Measurements from ENCODE around the gene DYSF.

The DYSF gene

DNA sequence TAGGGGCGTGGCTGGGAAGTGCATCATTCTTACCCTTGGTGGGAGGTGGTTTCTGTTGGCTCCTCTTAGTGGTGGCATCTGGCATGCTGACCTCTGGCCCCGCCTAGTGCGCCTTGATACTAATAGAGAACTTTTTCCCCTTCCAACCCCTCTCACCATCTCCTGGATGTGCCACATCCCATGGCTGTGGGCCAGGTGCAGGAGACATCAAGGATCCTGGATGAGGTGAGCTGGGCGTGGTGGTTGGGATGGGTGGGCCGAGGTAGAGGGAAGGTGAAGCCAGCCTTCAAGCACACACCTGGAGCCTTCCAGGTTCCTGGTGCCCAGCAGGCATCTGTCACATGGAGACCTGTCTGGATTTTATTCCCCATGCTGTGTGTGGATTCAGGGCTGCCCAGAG is 149.2 kb downstream of the DYSF start:
- DNase-seq (ENCODE audit: low read depth in 2 of 2) = no peak

GRCh38 chr2:71603311-71603811 is 150.0 kb downstream of the DYSF start:
- no peak for DNase-seq (ENCODE audit: low read depth in 2 of 2)

- DNase-seq (ENCODE audit: low read depth in 2 of 2) = no peak
Observed at GRCh38 chr2:71603851-71604725, 150.7 kb downstream of the DYSF start.

DNA sequence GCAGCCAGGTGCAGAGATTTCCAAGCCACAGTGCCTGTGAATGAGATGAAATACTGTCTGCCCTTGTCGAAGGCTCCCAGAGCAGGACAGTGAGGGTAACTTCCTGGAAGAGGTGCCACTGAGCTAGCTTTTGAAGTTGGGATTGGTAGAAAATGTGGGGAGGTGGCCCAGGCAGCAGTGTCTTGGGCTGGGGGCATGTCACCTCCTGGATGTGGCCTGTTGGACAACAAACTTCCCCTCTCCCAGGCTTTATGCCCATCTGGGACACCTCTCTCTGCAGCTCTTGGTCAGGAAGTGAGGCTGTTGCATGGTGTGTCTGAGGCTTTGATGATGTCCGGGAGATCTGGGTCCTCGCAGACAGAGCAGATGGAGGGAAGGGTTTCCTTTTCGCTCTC is 151.4 kb downstream of the DYSF start:
- DNase-seq (ENCODE audit: low read depth in 2 of 2) = no peak

GRCh38 chr2:71605173-71605641 is 151.8 kb downstream of the DYSF start:
- DNase-seq (ENCODE audit: low read depth in 2 of 2) = no peak

DNA sequence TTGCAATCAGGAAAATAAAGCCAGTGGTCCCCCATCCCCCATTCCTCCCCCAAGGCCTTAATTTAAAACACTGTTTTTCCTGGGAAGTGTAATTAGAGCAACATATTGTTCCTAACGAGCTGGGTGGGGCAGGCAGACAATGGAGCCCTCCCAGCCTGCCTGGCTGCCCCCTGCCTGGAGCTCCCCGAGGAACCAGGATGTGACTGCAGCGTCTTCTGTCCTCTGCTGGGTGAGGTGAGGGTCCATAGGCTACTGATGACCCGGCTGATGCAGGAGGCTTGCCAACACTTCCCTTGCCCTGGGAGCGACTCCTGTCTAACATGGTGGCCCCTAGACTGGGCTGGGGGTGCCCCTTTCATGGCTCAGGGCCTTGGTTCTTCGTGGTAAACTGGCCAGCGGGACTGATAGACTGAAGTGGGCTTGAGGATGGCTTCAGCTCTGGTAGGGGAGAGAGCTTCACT is 152.4 kb downstream of the DYSF start:
- DNase-seq (ENCODE audit: low read depth in 2 of 2) = no peak

DNA sequence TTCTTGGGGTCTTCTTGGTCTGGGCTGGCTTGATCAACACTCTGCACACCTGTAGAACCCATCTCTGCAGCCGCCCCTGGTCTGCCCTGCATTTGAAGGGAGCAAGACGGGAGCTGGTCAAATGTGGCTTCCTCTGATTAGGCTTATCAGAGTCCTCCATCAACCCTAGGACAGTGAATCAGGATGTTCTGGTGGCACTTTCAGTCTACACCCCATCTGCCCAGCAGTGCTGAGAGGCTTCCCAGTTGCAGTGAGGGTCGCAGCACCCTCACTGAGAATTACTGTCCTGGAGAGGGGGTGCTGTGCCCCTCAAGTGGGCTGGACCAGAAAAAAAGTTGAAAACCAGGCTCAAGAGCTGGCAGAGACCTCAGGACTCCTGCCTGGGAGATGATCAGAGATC is 152.9 kb downstream of the DYSF start:
- no peak for DNase-seq (ENCODE audit: low read depth in 2 of 2)

- no peak for DNase-seq (ENCODE audit: low read depth in 2 of 2)
Observed at GRCh38 chr2:71607151-71607889, 154.0 kb downstream of the DYSF start.

- no peak for DNase-seq (ENCODE audit: low read depth in 2 of 2)
Observed at GRCh38 chr2:71608034-71608433, 154.7 kb downstream of the DYSF start.

DNA sequence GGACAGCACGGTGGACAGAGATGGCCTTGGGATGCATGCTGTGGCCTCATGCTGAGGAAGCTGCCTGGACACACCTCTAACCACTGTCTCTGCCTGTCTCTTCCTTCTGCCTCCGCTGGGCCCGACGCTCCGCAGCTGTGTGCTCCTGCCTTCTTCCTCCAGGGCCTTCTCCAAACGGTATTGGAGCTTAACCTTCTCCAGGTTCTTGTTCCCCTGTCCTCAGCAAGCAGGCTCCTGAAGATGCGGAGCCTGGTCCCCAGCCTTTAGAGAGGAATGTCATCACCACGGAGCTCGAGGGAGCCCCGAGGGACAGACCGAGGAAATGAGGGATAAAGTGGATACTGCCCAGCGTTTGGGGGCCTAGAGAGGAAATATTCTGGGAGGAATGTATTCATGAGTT is 155.1 kb downstream of the DYSF start:
- DNase-seq (ENCODE audit: low read depth in 2 of 2) = no peak

DNA sequence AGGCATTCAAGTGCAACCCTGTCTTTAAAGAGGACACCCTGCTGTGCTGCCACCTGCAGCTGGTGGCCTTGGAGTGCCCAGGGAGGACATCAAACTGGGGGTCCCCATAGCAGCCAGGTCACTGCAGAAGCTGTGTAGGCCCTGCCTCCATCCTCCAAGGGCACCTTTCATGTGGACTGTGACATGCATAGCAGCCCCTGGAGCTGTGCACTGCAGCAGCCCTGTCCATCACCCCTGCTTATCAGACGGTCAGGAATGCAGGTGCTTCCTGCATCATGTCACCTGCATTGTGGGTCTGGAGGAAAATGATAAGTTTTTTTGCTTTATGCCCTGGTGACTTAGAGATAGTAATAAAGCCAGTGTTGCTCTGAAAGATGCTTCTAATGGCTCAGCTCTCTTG is 155.7 kb downstream of the DYSF start:
- no peak for DNase-seq (ENCODE audit: low read depth in 2 of 2)

- no peak for DNase-seq (ENCODE audit: low read depth in 2 of 2)
Observed at GRCh38 chr2:71609441-71609840, 156.1 kb downstream of the DYSF start.

DNA sequence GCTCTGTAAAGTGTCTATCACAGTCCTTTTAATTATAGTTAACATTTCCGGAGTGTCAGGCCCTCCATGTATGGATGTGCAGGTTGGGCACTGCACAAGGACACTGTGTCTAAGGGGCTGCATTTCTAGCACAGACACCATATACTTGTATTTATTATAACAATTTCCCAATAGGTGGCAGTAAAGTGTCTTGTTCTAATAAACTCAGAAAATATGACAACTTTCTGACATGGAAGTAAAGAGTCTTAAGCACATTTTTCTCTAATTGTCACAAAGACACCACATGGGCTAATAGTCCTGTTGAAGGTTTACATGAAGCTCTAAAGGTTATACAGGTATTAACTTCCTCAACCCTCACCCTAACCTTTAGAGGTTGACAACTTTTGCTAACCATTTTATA is 156.6 kb downstream of the DYSF start:
- no peak for DNase-seq (ENCODE audit: low read depth in 2 of 2)

DNA sequence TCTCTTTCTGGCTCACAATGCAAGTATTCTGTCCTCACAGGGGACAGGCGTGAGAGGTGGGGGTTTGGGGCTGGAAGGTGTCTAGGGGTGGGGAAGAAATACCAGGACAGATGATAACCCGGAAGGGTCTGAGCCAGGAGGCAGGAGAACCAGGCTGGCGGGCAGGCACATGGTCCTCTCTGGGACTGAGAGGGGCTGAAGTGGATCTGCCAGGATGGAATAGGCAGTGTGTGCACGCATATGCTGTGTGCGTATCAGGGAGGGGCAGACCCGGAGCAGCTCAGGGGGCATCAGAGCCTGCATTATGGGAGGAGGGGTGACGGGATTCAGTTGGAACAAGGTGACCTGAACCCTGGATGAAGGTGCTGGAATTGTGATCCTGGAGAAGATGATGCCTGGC is 157.3 kb downstream of the DYSF start:
- no peak for DNase-seq (ENCODE audit: low read depth in 2 of 2)

DNA sequence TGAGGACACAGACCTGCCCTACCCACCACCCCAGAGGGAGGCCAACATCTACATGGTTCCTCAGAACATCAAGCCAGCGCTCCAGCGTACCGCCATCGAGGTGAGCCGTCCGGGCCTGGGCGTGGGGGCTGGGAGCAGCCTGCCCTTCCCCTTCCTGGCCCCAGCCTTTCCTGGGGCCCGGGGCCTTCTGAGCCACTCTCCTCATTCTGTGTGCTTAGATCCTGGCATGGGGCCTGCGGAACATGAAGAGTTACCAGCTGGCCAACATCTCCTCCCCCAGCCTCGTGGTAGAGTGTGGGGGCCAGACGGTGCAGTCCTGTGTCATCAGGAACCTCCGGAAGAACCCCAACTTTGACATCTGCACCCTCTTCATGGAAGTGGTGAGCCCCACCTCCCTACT is 157.9 kb downstream of the DYSF start:
- DNase-seq (ENCODE audit: low read depth in 2 of 2) = no peak

DNA sequence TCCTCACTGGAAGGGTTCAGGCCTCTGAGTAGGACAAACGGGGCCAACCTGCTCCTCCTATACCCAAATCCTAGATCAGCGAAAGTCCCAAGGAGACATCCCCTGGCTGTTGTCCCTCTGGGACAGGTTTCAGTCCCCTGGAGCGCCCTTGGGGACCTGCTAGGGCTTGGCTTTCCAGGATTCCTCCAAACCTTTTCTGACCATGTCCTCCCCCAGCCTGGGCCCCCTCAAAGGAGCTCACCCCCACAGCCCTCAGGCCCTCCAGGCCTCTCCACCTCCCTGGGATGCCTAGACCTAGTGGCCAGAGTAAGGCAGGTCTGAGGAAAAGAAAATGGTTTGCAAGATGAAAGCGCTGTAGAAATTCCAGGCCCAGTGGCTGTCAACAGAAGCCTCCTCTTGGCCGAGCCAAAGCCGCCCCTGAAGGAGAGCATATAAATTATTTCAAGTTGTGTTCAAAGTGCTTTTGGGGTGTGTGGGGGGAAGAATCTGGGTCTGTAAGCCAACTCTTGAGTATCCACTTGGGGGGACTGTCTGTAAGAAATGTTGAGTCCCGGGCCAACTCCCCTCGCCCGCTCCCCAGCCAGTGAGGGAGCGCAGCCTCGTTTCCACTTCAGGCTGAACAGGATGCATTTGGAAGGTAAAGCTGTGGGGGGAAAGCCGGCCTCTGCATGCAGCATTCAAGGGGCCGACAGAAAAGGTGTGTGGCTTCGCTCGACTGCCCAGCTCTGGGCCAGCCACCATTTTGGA is 158.6 kb downstream of the DYSF start:
- DNase-seq (ENCODE audit: low read depth in 2 of 2) = no peak

- DNase-seq (ENCODE audit: low read depth in 2 of 2) = no peak
Observed at GRCh38 chr2:71612581-71613402, 159.4 kb downstream of the DYSF start.

- DNase-seq (ENCODE audit: low read depth in 2 of 2) = no peak
Observed at GRCh38 chr2:71613403-71613952, 160.1 kb downstream of the DYSF start.

GRCh38 chr2:71613953-71614925 is 160.9 kb downstream of the DYSF start:
- no peak for DNase-seq (ENCODE audit: low read depth in 2 of 2)

Measured in fibroblast of skin of left biceps (primary cell).